GM12878 (cell line): ENCODE measurements around the gene DOCK9. TPM values are rescaled to one million over a fixed set of nuclear protein-coding genes. Genes with fewer than 3 reads are reported as not detected.

Experiments used
- ATAC-seq: fragments of 200-7000 bp; cut with Tn5 transposase; 3 replicates; pipeline ENCODE4 v1.9.1; 2020; ENCODE audit warnings: mild to moderate bottlenecking, moderate library complexity
- BruUV-seq: library from RNA; stranded (reverse); fragments of 400-500 nt; replicated peaks from 2 replicates; lab custom pipeline; 2021; lab: Mats Ljungman, UMichigan
- CTCF ChIA-PET: fragments of 300-600 bp; sonication (Branson Sonifier 250); formaldehyde crosslinking; extraction: SDS; loops from one replicate; lab custom pipeline; 2021; ENCODE audit warnings: inconsistent platforms; lab: Yijun Ruan, JAX
- POLR2A ChIA-PET: fragments of 350-600 bp; formaldehyde crosslinking; extraction: SDS; loops from one replicate; lab custom pipeline; 2021; ENCODE audit warnings: inconsistent platforms; lab: Charles Lee
- RAD21 ChIA-PET: fragments of 300-600 bp; sonication (Branson Sonifier 250); formaldehyde crosslinking; loops from one replicate; lab custom pipeline; 2023; ENCODE audit warnings: antibody characterized with exemption; ENCODE audit not compliant: unreplicated experiment; lab: Charles Lee
- SMC1A ChIA-PET: fragments of 300-600 bp; sonication (Branson Sonifier 250); formaldehyde crosslinking; loops from one replicate; lab custom pipeline; 2023; ENCODE audit not compliant: unreplicated experiment, uncharacterized antibody; lab: Charles Lee
- DNase-seq: peaks from one replicate; pipeline ENCODE4 v3.0.0-alpha.2; 2011; ENCODE audit warnings: low read depth, low spot score
- FAIRE-seq: peaks from 3 replicates; lab custom pipeline; 2011; peaks lifted over from hg19 to GRCh38; lab: Jason Lieb, UNC
- H2AFZ ChIP-seq: 2 replicates; pipeline ENCODE4 v1.6.0; 2011; ENCODE audit warnings: low read depth, low read length, control low read depth; ENCODE audit not compliant: control insufficient read depth
- H3K27ac ChIP-seq: 2 replicates; pipeline ENCODE4 v1.5.1; 2011; ENCODE audit warnings: control low read depth; ENCODE audit not compliant: control insufficient read depth, insufficient read depth
- H3K27me3 ChIP-seq, 2 experiments: replicated peaks in 1 of 2; 2 replicates each; pipeline versions ENCODE4 v1.6.0 to v1.6.1; 2011; ENCODE audit warnings: low read length in 1 of 2; ENCODE audit not compliant: control insufficient read depth in 2 of 2, insufficient read depth in 2 of 2
- H3K36me3 ChIP-seq, 2 experiments: 2 replicates each; pipeline ENCODE4 v1.5.1; 2011; ENCODE audit warnings: low read length in 1 of 2; ENCODE audit not compliant: control insufficient read depth in 2 of 2, insufficient read depth in 2 of 2
- H3K4me1 ChIP-seq: 2 replicates; pipeline ENCODE4 v1.6.1; 2011; ENCODE audit warnings: mild to moderate bottlenecking, low read length, moderate library complexity, mixed read lengths; ENCODE audit not compliant: control insufficient read depth, insufficient read depth
- H3K4me2 ChIP-seq: 2 replicates; pipeline ENCODE4 v1.6.0; 2011; ENCODE audit warnings: control low read depth; ENCODE audit not compliant: control insufficient read depth, insufficient read depth
- H3K4me3 ChIP-seq: fragments of 200-600 bp; sonication (generic); 2 replicates; pipeline ENCODE4 v1.5.1; 2016
- H3K79me2 ChIP-seq: 2 replicates; pipeline ENCODE4 v1.6.0; 2011; ENCODE audit warnings: low read length; ENCODE audit not compliant: control insufficient read depth, insufficient read depth
- H3K9ac ChIP-seq: 2 replicates; pipeline ENCODE4 v1.8.0; 2011; ENCODE audit warnings: low read length, control low read depth, mixed read lengths; ENCODE audit not compliant: control insufficient read depth, insufficient read depth
- H3K9me3 ChIP-seq: replicated peaks from 3 replicates; pipeline ENCODE4 v1.5.1; 2011; ENCODE audit warnings: mild to moderate bottlenecking, low read length; ENCODE audit not compliant: control insufficient read depth, insufficient read depth
- H4K20me1 ChIP-seq: 2 replicates; pipeline ENCODE4 v1.6.0; 2011; ENCODE audit not compliant: control insufficient read depth, insufficient read depth
- BACH1 ChIP-seq: fragments of 450-650 bp; IDR thresholded peaks from 2 replicates; pipeline ENCODE4 v1.6.1; 2017; ENCODE audit warnings: mild to moderate bottlenecking, borderline replicate concordance
- BHLHE40 ChIP-seq, 2 experiments: fragments of 450-650 bp in 1 of 2; IDR thresholded peaks; 2 replicates each; pipeline ENCODE4 v1.6.1; 2011 to 2017; ENCODE audit warnings: low read depth in 2 of 2, borderline replicate concordance in 1 of 2, improper control_type of control experiment in 1 of 2, low read length in 1 of 2, mild to moderate bottlenecking in 1 of 2
- CBX5 ChIP-seq: sonication (generic); IDR thresholded peaks from 2 replicates; pipeline ENCODE4 v1.6.1; 2016; ENCODE audit warnings: low read depth, moderate library complexity, mild to moderate bottlenecking, inconsistent platforms
- E2F8 ChIP-seq: fragments of 450-650 bp; IDR thresholded peaks from 2 replicates; pipeline ENCODE4 v1.6.1; 2018; ENCODE audit warnings: mild to moderate bottlenecking, low read depth, moderate library complexity; ENCODE audit not compliant: partially characterized antibody
- IKZF2 ChIP-seq, 2 experiments: fragments of 450-650 bp; IDR thresholded peaks; 2 replicates each; pipeline ENCODE4 v1.6.1; 2017; ENCODE audit warnings: mild to moderate bottlenecking in 2 of 2, moderate library complexity in 2 of 2
- IRF5 ChIP-seq: fragments of 450-650 bp; IDR thresholded peaks from 2 replicates; pipeline ENCODE4 v1.6.1; 2017; ENCODE audit warnings: borderline replicate concordance
- PAX5 ChIP-seq: IDR thresholded peaks from 2 replicates; pipeline ENCODE4 v1.6.1; 2011; ENCODE audit warnings: low read depth, low read length, borderline replicate concordance
- PAX8 ChIP-seq: fragments of 450-650 bp; IDR thresholded peaks from 2 replicates; pipeline ENCODE4 v1.6.1; 2017; ENCODE audit warnings: mild to moderate bottlenecking, moderate library complexity
- SIN3A ChIP-seq: IDR thresholded peaks from 2 replicates; pipeline ENCODE4 v1.6.1; 2012; ENCODE audit warnings: low read depth, low read length, improper control_type of control experiment
- SIX5 ChIP-seq: IDR thresholded peaks from 2 replicates; pipeline ENCODE4 v1.6.1; 2011; ENCODE audit warnings: mild to moderate bottlenecking, low read depth, low read length, moderate library complexity; ENCODE audit not compliant: severe bottlenecking
- WRNIP1 ChIP-seq: IDR thresholded peaks from 2 replicates; pipeline ENCODE4 v1.6.1; 2011; ENCODE audit warnings: low read depth, low read length, improper control_type of control experiment, borderline replicate concordance
- ZNF217 ChIP-seq: fragments of 450-650 bp; IDR thresholded peaks from 2 replicates; pipeline ENCODE4 v1.6.1; 2017; ENCODE audit warnings: antibody characterized with exemption, mild to moderate bottlenecking
- WGBS: methylation state at CpG from one replicate; pipeline ENCODE4 v1.1.6; 2016; ENCODE audit warnings: low lambda C conversion rate; ENCODE audit not compliant: insufficient replicate concordance, insufficient coverage; ENCODE audit errors: missing lambda C conversion rate; 5-methylcytosine and 5-hydroxymethylcytosine counted together
- in situ Hi-C: fragments of 300-500 bp; cut with MboI; formaldehyde crosslinking; loops from 9 replicates; pipeline ENCODE4 v1.14.3; 2018; ENCODE audit warnings: mixed read lengths
- intact Hi-C: fragments of 100-400 bp; cut with micrococcal nuclease; formaldehyde crosslinking; loops from one replicate; pipeline ENCODE4 v1.14.2; 2022; ENCODE audit not compliant: unreplicated experiment
- polyA plus RNA-seq, 11 experiments: library from polyadenylated mRNA; depleted of rRNA in 4 of 11; unstranded in 6 of 11; stranded (reverse) in 5 of 11; fragments of >200 nt; fragmentation: Nextera tagmentation in 4 of 11; fragmentation: Illumina TruSeq in 1 of 11; extraction: Ambion mirVana in 4 of 11; extraction: Trizol in 1 of 11; gene quantifications; 1 replicate in 1 of 11; 2 replicates in 10 of 11; pipeline versions ENCODE4 v1.2.1 to v1.2.3, GENCODE V29; 2011 to 2016; ENCODE audit warnings: inconsistent platforms in 2 of 11, missing spikeins in 2 of 11, low read depth in 1 of 11
- total RNA-seq, 4 experiments: library from RNA; depleted of rRNA in 3 of 4; stranded (reverse); fragments of >200 nt in 3 of 4; fragmentation: Illumina TruSeq in 1 of 4; extraction: Trizol in 1 of 4; gene quantifications; 2 replicates each; pipeline versions ENCODE4 v1.2.1 to v1.2.3, GENCODE V29; 2013 to 2021

DOCK9 gene
- total and polyA plus RNA-seq, 10 of the 15 experiments (the other 5 are each of a cell fraction or from before 2014, with no cell fraction given): 0.09 to 2.9 (median 0.74) TPM

- TF ChIP-seq E2F8: no peak
- TF ChIP-seq SIX5: no peak
- TF ChIP-seq PAX5: no peak
- no peak for TF ChIP-seq ZNF217
- no peak for TF ChIP-seq CBX5
- TF ChIP-seq SIN3A: no peak
- 0 out of 4 replicates have a peak, but pooled peaks of 1 of the 2 experiments have one; percentile 6 for TF ChIP-seq BHLHE40 (IDR thresholded peaks at IDR 0.05; ENCODE audit: borderline replicate concordance in 1 of 2, low read depth in 2 of 2, low read length in 1 of 2)
- TF ChIP-seq BACH1: no peak
These were observed 157.0 kb downstream of the DOCK9 start (continued) for GRCh38 chr13:98820744-98821371.

- RAD21 ChIA-PET: interaction anchor here (0.8 to 1.4 kb wide), 3 partner anchors 7 to 22 kb away, joined by 3 read pairs; no protein-coding TSS in a partner anchor
These were observed 157.6 kb downstream of the DOCK9 start for GRCh38 chr13:98820300-98820699.

More at GRCh38 chr13:98820300-98820699, 157.6 kb downstream of the DOCK9 start:
- ChIA-PET SMC1A (interaction anchor here (1.2 to 2.1 kb wide), 4 partner anchors 9 to 23 kb away, joined by 3 to 6 read pairs (median 4); no protein-coding TSS in a partner anchor), POLR2A (no interaction called here), CTCF (interaction anchor here (0.5 to 1.6 kb wide), 2 partner anchors 20 to 1602 kb away, joined by 4 to 5 read pairs; no protein-coding TSS in a partner anchor)
- H3K27ac ChIP-seq: no peak overlapping the region
- H3K36me3 ChIP-seq: no peaks in the 10 kb centered on the region
- in situ Hi-C loops: no loop called here
- no peaks in the 10 kb centered on the region; the same call in 1 of the 2 replicates for H4K20me1 ChIP-seq
- FAIRE-seq (no peak), DNase-seq (no peak), ATAC-seq (no peak)
- H3K4me3 ChIP-seq: no peak overlapping the region
- H3K9ac ChIP-seq: no peak overlapping the region
- H3K79me2 ChIP-seq: no peaks in the 10 kb centered on the region
- intact Hi-C loops: no loop called here
- no peak overlapping the region for H2AFZ ChIP-seq
- no peaks in the 10 kb centered on the region for H3K27me3 ChIP-seq
- TF ChIP-seq IKZF2 (IDR thresholded peaks at IDR 0.05) (no peak), WRNIP1 (no peak), IRF5 (no peak), PAX8 (no peak)
- no peak overlapping the region for H3K4me2 ChIP-seq
- H3K4me1 ChIP-seq: no peaks in the 10 kb centered on the region
- no TSS peak for BruUV-seq
- WGBS: 4% methylated on average over 3 of the region's 3 CpGs
- no peaks in the 10 kb centered on the region for H3K9me3 ChIP-seq
